A204.1 (cell line): Measurements from ENCODE around the gene NKD1.
"Not testable (repeated sequence)": the region's sequence is repeated elsewhere in the genome, so short reads cannot be mapped to it uniquely, and the experiment has no call there.

Source experiments
- FAIRE-seq: peaks from 2 replicates; lab custom pipeline; 2012; peaks lifted over from hg19 to GRCh38; lab: Jason Lieb, UNC

The NKD1 gene

DNA sequence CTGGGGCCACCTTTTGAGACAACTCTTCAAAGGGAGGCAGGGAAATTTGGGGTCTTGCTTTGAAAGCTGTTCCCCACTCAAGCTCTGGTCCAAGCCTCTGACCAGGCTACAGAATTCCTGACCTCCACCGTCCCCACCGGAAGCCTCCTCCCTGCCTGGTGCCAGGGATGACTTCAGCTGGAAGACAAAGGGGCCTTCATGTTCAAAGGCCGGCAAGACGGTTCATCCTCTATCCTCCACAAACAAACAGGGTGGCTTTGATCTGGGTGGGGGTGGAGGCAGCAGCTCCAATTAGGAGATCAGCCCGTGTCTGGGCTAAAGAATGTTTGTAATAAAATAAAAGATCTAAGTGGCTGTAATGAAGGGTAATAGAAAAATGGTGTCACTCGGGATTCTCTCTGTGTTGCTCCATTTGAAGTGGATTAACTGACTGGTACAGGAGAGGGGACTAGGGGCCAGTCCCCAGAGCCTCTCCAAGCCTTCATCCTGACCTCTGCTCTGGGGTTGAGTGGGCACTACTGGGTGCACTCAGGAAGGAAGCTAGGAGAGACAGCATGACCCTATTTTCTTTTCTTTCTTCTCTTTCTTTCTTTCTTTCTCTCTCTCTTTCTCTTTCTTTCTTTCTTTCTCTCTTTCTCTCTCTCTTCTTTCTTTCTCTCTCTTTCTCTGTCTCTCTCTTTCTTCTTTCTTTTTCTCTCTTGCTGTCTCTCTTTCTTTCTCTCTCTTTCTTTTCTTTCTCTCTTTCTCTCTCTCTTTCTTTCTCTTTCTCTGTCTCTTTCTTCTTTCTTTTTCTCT lies 27.5 kb upstream of the NKD1 start:
- FAIRE-seq: no peak

DNA sequence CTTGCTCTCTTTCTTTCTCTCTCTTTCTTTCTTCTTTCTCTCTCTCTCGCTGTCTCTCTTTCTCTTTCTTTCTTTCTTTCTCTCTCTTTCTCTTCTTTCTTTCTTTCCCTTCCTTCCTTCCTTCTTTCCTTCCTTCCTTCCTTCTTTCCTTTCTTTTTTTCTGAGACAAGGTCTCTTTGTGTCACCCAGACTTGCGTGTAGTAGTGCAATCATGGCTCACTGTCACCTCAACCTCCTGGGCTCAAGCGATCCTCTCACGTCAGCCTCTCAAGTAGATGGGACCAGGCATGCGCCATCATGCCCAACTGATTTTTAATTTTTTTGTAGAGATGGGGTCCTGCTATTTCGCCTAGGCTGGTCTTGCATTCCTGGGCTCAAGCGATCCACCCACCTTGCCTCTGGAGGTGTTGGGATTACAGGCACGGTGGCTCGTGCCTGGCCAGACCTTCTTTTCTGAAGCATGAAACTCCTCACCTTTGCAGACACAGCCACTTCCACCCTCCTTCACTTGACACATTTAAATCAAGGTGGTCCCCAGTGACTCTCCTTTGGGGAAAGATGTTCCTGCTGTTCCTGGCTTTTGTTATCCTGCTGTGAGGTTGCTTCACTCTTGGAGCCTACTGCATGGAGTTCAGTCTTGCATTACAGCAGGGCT lies 26.8 kb upstream of the NKD1 start:
- no peak for FAIRE-seq

DNA sequence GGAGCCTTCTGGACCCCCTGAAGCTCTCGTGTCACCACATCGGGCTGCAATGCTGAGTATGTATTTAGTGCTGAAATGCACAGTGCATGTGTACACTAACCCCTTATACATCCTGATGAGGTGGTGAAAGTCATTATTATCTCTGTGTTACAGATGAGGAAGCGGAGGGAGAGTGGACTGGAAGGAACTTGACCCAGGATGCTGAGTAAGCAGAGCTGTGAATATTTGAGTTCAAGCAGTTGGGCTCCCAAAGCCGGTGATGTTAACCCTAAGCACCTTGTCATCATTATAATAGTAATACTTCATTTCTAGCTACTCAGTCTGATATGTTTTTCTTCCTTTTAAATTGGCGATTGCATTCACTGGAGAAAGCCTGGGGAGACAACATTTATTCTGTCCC lies 25.9 kb upstream of the NKD1 start:
- FAIRE-seq: no peak

DNA sequence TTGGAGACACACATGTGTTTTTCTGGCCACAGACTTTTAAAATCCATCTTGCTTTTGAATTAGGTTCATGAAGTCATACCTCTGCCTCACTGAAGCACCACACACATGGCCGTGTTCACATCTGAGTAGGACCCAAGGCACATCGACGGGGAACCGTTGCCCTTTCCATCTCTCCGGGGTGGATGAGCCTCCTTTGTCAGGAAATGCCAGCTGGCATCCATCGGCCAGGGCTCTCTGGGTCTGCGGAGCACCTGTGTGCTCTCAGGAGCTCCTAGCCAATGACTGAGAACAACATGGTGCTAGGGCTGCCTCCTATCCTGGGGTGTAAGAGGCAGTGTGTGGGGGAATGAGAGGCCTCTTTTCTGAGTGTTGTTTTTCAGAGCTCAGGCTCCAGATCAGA lies 24.5 kb upstream of the NKD1 start:
- no peak for FAIRE-seq

DNA sequence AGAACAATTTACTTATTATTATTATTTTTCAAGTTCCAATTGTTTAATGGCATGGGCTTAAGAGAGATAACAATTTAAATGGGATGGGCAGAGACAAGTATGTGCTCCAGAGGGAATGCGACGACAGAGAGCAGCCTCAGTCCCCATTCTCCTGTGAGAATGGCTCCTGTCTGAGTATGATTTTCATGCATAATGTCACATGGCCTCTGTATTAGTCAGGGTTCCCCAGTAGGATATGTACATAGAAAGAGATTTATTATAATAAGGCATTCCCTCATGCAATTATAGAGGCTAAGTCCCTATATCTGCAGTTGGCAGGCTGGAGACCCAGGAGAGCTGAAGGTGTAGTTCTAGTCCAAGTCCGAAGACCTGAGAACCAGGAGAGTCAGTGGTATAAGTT lies 22.9 kb upstream of the NKD1 start:
- FAIRE-seq: no peak

DNA sequence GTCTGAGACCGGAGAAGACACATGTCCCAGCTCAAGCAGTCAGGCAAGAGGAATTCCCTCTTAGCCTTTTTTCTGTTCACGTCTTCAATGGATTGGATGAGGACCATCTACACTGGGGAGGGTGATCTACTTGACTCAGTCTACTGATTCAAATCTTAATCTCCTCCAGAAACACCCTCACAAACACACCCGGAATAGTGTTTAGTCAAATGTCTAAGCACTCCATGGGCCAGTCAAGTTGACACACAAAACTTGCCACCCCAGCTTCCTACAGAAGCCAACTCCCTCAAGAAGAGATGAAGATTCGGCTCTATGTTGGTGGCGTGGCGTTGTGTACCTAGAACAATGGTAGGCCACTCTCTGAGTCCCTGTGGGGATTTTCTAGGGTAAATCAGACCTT lies 22.5 kb upstream of the NKD1 start:
- no peak for FAIRE-seq

DNA sequence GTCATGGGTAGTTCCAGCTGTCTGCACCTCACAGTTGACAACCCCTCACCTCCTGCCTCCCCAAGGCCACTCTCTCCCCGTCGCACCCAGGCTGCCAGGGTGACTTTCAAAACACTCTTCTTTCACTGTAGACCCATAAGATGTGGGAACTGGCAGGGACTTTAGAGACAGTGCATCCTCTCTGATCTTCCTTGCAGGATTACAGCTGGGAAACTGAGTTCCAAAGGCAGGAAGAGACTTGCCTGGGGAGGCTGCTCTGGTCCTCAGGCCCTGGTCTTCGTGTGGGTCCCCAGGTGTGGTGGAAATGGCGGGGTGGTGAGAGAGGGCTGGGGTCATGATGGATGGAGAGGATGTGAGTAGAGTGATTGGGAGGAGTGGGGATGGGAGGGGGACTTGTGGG lies 21.9 kb upstream of the NKD1 start:
- FAIRE-seq: no peak

DNA sequence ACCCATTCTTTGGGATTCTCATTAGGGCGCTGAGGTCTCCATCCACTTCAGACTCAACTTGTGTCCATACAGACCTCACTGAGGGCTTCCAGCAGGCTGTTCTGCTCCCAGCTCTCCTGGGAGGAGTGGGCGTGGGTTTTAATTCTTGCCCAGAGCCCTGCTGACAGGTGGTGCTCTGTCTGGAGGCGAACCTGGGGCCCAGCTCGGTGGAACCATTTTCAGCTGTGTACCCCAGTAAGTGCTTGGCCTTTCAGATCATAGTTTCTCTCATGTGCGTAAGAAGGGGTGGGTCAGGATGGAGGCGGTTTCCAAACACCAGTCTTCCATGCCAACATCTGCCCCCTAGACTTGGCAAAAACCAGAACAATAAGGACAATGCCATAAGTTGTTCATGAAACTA lies 21.4 kb upstream of the NKD1 start:
- FAIRE-seq: no peak

DNA sequence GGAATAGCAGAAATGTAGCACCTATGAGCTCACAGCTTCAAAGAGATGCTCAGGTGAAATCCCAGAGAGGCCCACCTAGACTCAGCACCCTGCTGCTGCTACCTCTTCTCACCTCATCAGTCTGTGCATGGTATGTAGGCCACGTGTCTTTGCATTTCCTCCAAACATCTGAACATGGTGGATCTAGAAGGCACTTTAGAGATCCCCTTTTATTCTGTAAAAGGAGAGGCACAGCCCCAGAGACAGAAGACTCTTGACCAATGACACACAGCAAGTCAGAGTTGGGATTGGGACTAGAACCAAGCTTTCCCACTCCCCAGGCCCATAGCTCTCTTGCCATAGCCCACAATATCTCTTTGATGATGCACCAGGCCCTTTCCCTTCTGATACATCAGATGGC lies 19.4 kb upstream of the NKD1 start:
- FAIRE-seq: no peak

DNA sequence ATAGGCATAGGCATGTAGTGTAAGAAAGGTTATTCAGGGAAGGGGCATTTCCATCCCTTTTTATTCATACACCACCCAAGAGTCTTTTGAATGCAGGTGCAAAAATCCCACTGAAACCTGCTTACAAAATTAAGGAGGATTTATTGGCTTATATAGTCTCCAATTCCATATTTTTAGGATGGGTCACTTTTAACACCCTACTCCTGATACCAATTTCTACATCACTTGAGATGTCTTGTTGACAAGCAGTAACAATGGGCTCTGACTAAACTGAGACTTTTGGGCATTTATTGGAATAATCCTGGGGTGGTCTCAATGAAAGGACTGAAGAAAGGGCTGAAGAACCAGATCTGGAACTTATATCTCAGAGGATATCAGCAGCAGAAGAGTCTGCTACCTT lies 18.9 kb upstream of the NKD1 start:
- FAIRE-seq: no peak

DNA sequence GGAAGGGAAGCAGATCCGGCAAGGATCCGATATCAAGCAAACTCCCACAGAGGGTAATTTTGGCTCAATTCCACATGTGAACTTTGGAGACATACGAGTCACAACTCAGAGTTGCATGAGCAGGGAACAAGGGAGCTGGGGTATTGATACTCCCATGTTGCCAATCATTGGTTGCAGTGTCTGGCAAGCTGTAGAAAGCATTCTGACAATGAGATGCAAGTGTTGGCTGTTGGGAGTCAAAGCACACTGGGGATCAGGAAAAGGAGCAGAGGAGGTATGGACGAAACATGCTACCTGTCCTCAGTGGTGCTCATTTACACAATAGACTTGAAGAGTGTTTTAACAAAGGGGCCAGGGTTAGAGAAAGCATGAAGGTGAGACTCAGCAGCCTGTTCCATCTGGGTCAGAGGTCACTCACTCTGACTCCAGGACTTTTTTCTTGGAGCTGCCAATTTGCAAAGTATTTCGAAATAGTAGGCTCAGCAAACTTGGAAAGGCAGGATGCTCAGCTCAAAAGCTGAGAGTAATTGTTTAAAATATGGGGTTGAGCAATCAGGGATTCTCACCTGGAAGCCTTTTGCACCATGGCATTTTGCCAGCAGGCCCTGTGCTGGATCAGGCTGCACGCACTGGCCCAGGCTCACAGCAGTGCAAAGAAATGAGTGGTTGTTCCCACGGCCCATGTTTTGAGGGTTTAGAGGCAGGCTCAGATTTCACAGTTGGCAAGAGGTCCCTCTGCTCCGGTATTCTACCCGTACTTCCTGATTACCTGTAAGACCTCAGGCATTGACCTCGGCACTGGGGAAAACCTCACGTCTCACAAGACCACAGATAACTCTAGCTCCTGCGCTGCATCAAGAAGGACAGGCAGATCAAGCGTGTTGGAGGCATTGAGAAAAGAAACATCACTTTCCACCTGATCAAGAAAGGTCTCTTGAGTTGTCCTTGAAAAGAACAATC lies 17.6 kb upstream of the NKD1 start:
- FAIRE-seq: no peak

DNA sequence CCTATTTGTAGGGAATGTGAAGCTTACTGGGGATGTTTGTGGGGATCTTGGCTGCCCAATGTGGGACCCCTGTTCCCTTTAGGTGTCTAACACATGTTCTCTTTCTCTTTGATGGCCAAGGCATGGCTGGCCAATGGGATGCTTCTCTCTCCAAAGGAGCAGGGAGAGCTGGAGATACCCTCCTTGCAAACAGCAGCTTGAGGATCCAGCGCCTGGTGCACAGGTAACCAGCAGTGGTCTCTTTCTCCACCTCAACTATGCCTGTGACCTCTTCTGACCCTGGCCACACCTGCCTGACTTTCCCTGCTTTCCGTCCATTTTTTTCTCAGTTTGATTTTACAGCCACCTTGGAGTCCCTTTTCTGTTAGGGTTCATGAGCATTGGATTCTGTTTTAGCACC lies 16.8 kb upstream of the NKD1 start:
- no peak for FAIRE-seq

DNA sequence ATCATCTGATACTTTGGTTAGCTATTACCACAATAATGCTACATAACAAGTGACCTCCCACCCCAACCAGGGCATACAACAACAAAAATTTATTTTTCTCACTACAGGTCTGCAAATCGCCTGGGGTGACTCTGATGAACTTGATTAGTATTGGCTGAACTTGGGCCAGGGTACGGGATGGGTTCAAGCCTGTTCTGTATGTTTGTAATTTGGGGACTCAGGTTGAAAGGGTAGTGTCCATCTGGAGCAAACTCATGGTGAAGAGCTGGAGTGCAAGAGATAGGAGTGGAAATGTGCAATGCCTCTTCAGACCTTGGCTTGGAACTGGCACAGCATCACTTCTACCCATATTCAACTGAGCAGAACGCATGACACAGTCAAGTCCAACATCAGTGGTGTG lies 16.3 kb upstream of the NKD1 start:
- no peak for FAIRE-seq

DNA sequence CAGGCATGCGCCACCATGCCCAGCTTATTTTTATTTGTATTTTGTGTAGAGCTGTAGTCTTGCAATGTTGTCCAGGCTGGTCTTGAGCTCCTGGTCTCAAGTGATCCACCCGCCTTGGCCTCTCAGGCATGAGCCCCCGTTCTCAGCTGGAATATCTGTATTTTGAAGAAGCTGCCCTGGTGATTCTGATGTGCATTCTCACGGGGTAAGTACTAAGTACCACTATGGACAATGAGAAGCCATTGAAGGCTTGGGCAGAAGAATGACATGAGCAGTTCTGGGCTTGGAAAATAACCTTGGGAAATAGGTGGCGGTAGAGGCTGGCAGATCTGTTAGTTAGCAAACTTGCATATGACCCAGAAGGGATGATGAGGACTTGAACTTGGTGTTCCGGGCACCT lies 15.6 kb upstream of the NKD1 start:
- no peak for FAIRE-seq

DNA sequence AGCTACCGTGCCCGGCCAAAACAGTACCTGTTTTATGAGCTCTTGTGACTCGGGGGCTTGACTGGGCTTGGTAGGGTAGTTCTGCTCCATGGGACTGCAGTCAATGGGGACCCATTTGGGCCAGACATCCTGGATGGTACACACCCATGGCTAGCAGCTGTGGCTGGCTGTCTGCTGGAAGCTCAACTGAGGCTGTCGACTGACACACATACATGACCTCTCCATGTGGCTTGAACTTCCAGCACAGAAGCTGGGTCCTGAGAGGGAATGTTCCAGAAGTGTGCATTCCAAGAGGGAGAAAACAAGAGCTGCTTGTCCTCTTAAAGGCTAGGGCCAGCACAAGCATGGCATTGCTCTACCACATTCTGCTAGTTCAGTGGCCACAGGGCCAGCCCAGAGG lies 14.9 kb upstream of the NKD1 start:
- no peak for FAIRE-seq

DNA sequence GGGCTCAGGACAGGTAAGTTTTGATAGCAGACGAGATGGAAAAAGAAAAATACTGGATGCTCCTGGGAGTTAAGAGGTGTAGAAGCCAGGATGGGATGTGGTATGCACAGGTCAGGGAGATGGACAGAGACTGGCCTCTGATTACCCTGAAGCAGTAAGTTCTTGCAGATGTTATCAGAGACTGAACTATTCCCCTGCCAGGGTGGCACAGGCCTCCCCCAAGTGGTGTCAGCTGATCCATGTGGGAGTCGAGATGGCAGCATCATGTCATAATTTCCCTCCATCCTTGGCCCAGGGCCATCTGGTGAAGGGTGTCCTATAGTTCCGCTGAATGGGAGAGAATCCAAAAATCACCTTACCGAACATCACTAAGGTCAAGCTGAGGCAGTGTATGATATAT lies 14.1 kb upstream of the NKD1 start:
- FAIRE-seq: no peak

DNA sequence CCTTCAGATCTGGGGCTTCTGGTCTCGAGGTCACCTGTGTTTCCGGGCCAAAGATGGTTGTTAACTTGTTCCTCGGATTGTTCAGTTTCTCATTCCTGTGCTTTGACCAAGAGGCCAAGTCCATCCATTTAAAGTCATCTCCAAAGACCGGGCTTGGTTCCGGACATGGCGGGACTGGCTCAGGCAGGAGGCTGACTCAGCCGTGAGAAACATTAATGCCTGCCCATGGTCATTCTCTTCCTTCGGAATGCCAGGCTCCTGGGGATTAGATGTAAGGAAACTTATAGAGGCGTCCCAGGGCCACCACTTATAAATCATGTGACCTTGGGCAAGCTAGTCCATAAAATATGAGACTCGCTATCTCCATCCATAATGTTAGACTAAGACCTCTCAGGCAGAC lies 13.6 kb upstream of the NKD1 start:
- FAIRE-seq: no peak

DNA sequence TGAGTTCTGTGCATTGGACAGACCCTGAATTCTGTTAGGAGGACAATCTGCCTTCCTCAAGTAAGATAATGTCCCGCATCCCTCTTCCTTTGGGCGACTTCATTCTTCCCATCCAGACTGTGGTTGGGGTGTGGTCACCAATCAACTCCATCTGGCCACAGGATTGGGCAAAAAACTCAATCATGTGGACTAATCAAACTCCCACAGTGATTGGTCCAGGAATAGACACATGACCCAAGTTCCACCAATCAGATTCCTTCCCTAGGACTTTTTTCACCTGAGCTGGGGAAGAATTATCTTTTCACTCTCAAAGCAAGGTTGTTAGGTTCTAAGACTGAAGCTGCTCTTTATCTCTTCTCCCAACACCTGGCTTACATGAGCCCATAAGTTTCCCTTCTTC lies 13.2 kb upstream of the NKD1 start:
- no peak for FAIRE-seq

DNA sequence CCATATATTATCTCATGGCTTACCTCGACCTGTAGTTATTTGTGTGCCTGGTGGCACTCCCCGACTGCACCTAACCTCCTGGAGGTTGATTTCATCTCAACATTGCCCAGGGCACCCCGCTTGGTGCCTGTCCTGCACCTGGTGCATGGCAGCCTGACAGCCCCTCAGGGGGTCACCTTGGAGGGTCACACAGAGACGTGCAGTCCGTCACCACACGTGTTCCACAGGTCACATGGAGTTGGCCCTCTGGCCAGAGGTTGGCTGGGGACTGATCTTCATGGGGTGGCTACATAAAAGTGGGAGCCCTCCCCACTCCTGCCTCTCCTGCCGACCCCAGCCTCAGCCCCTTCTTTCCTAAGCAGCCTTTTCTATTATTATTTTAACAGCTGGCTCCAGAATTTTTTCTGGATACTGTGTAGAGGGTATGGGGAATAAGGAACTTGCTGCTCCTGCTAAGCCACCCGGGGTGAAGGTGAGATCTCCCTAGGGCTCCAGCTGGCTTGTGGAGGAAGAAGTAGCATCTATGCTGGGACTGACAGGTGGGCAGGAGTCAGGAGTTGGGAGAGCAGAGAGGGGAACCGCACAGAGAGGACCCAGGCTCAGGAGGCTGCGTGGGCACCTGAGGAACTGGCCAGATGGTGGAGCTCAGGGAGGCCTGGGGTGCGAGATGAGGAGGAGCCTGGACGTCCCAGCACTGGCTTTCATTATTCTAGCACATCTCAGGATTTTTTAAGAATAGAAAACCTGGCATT lies 12.5 kb upstream of the NKD1 start:
- no peak for FAIRE-seq

DNA sequence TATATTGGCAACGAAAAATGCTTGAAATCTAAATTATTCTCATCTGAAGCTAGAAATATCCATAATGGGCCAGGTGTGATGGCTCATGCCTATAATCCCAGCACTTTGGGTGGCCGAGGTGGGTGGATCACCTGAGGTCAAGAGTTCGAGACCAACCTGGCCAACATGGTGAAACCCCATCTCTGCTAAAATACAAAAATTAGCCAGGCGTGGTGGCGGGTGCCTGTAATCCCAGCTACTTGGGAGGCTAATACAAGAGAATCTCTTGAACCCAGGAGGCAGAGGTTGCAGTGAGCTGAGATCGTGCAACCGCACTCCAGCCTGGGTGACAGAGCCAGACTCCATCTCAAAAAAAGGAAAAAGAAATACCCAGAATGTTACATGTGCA lies 11.9 kb upstream of the NKD1 start:
- not testable (repeated sequence) for FAIRE-seq

DNA sequence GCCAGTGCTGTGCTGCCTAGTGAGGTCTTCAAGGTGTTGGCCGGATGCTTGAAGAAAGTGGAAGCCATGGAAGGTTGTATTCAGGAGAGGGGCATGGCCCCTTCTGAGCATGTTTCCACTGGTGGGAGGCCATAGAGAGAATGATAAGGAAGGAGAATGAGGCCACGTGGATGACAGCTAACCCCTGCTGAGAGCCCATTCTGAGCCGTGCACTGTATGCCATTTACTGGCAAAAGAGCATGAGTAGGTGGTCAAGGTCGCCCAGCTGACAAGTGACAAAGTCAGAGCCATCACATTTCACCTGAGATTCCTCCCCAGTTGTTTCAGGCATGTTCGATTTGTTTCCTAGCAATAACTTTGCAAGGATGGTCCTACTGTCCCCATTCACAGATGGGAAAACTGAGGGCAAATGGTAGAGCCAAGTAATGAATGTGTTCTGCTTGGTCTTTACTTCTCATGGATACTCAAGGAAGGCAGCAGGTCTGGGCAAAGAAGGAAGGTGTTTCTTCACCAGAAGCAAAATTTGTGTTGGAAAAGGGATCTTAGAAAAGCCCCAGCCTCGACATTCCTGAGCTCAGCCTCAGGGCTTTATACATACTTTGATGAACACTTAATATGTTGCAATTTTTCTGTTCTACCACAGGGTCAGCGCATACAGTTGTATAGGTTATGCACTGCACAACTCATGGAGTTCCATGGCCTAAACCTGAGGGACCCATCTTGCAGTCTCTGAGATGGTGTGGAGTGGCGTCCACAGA lies 10.5 kb upstream of the NKD1 start:
- no peak for FAIRE-seq
